ENCODE results near the gene ARID3C. TPM values are rescaled to one million over a fixed set of nuclear protein-coding genes. Genes with fewer than 3 reads are reported as not detected.

ARID3C gene
- total RNA-seq, 1 donor from 2014 or later: 4.7 TPM

DNA sequence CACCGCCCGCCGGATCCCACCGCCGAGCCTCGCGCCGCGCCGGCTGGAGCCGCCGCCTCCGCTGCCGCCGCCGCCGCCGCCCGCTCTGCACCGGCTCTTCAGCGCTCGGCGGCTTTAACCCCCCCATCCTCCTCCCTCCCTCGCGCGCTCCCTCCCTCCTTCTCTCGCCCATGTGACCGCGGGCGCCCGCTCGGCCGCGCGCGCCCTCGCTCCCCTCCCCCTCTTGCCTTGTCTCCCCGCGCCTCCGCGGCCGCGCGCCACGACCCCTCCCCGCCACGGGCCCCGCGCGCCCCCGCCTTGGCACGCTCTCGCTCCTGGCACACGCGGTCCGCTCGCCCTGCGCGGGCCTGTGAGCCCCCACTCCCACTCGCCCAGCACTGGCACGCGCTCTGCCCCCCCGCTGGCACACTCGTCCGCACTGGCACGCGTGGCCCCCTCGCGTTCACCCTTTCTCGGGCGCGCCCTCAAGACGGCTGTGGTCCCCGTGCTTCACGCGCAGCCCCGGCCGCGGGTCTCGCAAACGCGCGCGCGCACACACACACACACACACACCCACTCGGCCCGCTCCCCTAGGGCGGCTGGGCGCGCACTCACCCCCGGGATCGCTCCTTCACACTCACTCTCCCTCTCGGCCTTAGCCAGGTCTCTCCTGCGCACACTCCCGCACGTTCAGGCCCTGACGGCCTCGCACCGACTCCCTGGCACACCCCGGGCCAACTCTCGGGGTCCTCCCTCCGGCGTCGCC lies 39.1 kb downstream of the ARID3C start, which contains the start of gene CNTFR:
Gene CNTFR, minus strand, starts transcription at position 89 of the 745 bp plus-strand sequence. CDS start 20,743 bp downstream, outside the sequence.
- Mint-ChIP-seq H3K4me1 (peaks cover 67% of the 10 kb centered on the region), H3K9me3 (no peaks in the 10 kb centered on the region), H3K27me3 (ENCODE audit: insufficient read depth, low read depth) (peaks cover 28% of the 10 kb centered on the region), H3K36me3 (no peaks in the 10 kb centered on the region), H3K27ac (peak within 1 kb of the TSS; percentile 86), H3K4me3 (peak within 1 kb of the TSS; percentile 92)
- Histone ChIP-seq H3K27me3 (peaks cover 100% of the 10 kb centered on the region), H3K4me3 (peak within 1 kb of the TSS; percentile 86), H3K9me3 (ENCODE audit: low read depth) (no peaks in the 10 kb centered on the region), H3K79me2 (ENCODE audit: low read depth) (peaks cover 5% of the 10 kb centered on the region), H3K4me1 (peaks cover 40% of the 10 kb centered on the region), H3K27ac (no peak within 1 kb of the TSS), H3K36me3 (no peaks in the 10 kb centered on the region), H2AFZ (replicated peaks) (peak within 1 kb of the TSS; percentile 72), H3F3A (ENCODE audit: low read depth) (peaks cover 28% of the 10 kb centered on the region), H3K4me2 (peak within 1 kb of the TSS; percentile 84), H4K20me1 (ENCODE audit: low read depth) (peaks cover 53% of the 10 kb centered on the region), H3K9ac (no peak within 1 kb of the TSS)
- TF ChIP-seq, protein P1, sequence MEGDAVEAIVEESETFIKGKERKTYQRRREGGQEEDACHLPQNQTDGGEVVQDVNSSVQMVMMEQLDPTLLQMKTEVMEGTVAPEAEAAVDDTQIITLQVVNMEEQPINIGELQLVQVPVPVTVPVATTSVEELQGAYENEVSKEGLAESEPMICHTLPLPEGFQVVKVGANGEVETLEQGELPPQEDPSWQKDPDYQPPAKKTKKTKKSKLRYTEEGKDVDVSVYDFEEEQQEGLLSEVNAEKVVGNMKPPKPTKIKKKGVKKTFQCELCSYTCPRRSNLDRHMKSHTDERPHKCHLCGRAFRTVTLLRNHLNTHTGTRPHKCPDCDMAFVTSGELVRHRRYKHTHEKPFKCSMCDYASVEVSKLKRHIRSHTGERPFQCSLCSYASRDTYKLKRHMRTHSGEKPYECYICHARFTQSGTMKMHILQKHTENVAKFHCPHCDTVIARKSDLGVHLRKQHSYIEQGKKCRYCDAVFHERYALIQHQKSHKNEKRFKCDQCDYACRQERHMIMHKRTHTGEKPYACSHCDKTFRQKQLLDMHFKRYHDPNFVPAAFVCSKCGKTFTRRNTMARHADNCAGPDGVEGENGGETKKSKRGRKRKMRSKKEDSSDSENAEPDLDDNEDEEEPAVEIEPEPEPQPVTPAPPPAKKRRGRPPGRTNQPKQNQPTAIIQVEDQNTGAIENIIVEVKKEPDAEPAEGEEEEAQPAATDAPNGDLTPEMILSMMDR (IDR thresholded peaks at IDR 0.05): no peak
- TF ChIP-seq EZH2phosphoT487 (IDR thresholded peaks at IDR 0.05) (no peak), EZH2 (IDR thresholded peaks at IDR 0.05) (no peak)
- peak; percentile 88 for DNase-seq (ENCODE audit: low spot score)

DNA sequence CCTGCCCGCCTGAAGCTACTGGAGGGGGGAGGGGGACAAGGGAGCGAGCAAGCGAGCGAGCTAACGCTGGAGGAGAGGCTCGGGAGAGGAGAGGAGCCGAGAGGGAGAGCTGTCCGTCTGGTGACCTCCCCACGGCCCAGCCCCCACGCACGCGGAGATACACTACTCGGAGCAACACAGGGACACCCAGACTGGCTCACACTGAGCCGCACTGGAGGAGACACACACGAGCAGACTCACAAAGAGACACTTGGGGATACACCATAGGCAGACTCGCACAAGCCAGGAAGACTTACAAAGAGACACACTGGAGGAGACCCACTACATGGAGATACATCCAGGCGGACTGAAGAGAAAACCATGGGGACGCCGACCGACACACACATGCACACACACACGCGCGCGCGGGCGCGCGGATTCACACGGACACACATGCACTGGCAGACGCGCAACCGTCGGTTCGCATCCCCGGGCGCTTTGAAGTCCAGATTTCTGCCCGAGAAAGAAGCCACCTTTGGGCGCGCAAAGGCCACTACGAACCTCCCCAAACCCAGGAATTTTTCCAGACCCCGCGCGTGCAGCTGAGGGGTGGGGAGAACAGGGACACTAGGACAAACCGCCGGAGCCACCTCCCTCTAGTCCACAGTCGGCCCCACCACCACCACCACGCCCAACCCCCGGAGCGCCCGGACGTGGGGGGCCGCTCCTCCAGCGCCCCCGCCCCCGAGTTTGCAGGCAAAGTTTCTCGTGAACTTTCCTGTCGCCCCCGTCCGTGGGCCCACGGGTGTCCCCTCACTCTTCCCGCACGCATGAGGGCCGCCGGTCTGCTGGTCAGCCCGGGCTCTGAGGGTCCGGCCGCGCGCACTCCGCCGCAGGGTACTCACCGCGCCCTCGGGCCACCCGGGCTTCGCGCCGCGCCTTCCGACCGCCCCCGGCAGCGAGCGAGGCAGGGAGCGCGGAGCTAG lies 39.9 kb downstream of the ARID3C start:
- Histone ChIP-seq H4K20me1 (ENCODE audit: low read depth) (peaks cover 59% of the 10 kb centered on the region), H2AFZ (replicated peaks) (no peak overlapping the region), H3K9me3 (ENCODE audit: low read depth) (no peaks in the 10 kb centered on the region), H3K27me3 (peaks cover 100% of the 10 kb centered on the region), H3K27ac (no peak overlapping the region), H3K4me3 (peak overlapping the region; percentile 86), H3K4me2 (peak overlapping the region; percentile 84), H3K79me2 (ENCODE audit: low read depth) (peaks cover 5% of the 10 kb centered on the region), H3K36me3 (no peaks in the 10 kb centered on the region), H3K4me1 (peaks cover 46% of the 10 kb centered on the region), H3F3A (ENCODE audit: low read depth) (peaks cover 28% of the 10 kb centered on the region), H3K9ac (no peak overlapping the region)
- TF ChIP-seq EZH2 (IDR thresholded peaks at IDR 0.05): peak; percentile 20
- TF ChIP-seq, protein P1 (IDR thresholded peaks at IDR 0.05): no peak
- H3K9me3 Mint-ChIP-seq: no peaks in the 10 kb centered on the region
- peak; percentile 61 for DNase-seq (ENCODE audit: low spot score)
- peaks cover 28% of the 10 kb centered on the region for H3K27me3 Mint-ChIP-seq (ENCODE audit: insufficient read depth, low read depth)
- peak overlapping the region; percentile 92 for H3K4me3 Mint-ChIP-seq
- H3K4me1 Mint-ChIP-seq: peaks cover 74% of the 10 kb centered on the region
- H3K27ac Mint-ChIP-seq: peak overlapping the region; percentile 43
- no peaks in the 10 kb centered on the region for H3K36me3 Mint-ChIP-seq

DNA sequence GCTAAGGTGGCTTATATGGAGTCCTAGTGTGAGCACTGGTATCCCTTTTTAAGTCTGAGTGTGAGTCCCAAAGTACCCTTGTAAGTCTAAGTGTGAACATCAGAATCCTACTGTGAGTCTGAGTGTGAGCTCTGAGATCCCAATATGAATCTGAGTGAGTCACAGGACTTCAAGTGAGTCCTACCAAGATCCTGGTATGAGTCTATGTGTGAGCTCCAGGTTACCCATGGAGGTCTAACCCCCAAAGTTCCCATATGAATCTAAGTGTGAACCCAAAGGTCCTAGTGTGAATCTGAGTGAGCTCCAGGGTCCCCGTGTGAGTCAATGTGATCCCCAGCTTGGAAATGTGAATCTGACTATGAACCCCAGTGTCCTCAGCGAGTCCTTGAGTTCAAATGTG lies 41.6 kb downstream of the ARID3C start:
- peaks cover 5% of the 10 kb centered on the region for H3K79me2 ChIP-seq (ENCODE audit: low read depth)
- H3K4me1 Mint-ChIP-seq: peaks cover 76% of the 10 kb centered on the region
- peaks cover 98% of the 10 kb centered on the region for H3K27me3 ChIP-seq
- DNase-seq (ENCODE audit: low spot score): no peak
- H3K27me3 Mint-ChIP-seq (ENCODE audit: insufficient read depth, low read depth): peaks cover 16% of the 10 kb centered on the region
- H4K20me1 ChIP-seq (ENCODE audit: low read depth): peaks cover 57% of the 10 kb centered on the region
- H3K4me1 ChIP-seq: peaks cover 43% of the 10 kb centered on the region
- no peak overlapping the region for H3K27ac ChIP-seq
- no peak overlapping the region for H3K9ac ChIP-seq
- H3K4me2 ChIP-seq: no peak overlapping the region
- no peak overlapping the region for H2AFZ ChIP-seq (replicated peaks)
- TF ChIP-seq, protein P1 (IDR thresholded peaks at IDR 0.05): no peak
- TF ChIP-seq EZH2phosphoT487 (IDR thresholded peaks at IDR 0.05) (no peak), EZH2 (IDR thresholded peaks at IDR 0.05) (no peak)
- H3F3A ChIP-seq (ENCODE audit: low read depth): peaks cover 23% of the 10 kb centered on the region
- peak overlapping the region; percentile 92 for H3K4me3 Mint-ChIP-seq
- H3K27ac Mint-ChIP-seq: no peak overlapping the region
- no peaks in the 10 kb centered on the region for H3K36me3 ChIP-seq
- no peak overlapping the region for H3K4me3 ChIP-seq
- H3K9me3 Mint-ChIP-seq: no peaks in the 10 kb centered on the region
- no peaks in the 10 kb centered on the region for H3K36me3 Mint-ChIP-seq
- no peaks in the 10 kb centered on the region for H3K9me3 ChIP-seq (ENCODE audit: low read depth)
